ENCODE results near the gene GMPR2. TPM values are rescaled to one million over a fixed set of nuclear protein-coding genes. Genes with fewer than 3 reads are reported as not detected.

The GMPR2 gene
- total and polyA plus RNA-seq, 2 of the 4 experiments (the other 2 are of a cell fraction), result 63.7 to 92.5 TPM

- H4K5ac ChIP-seq (ENCODE audit: low read depth, low read length), result no peak overlapping the region
- no peak overlapping the region for H3K4ac ChIP-seq (ENCODE audit: low read depth, low read length)
- peaks cover 2% of the 10 kb centered on the region; the same call in 1 of the 2 replicates for H3K36me3 ChIP-seq (ENCODE audit: control insufficient read depth, insufficient read depth, low read length)
- H3K9me3 ChIP-seq (ENCODE audit: control insufficient read depth, insufficient read depth, low read length), result no peaks in the 10 kb centered on the region
- no peak overlapping the region for H4K91ac ChIP-seq (ENCODE audit: insufficient read depth, low read depth, low read length)
- no peaks in the 10 kb centered on the region for H3K27me3 ChIP-seq (ENCODE audit: control insufficient read depth, insufficient read depth, low read length)
- H2BK15ac ChIP-seq (ENCODE audit: low read depth, low read length), result no peak overlapping the region
- no peak overlapping the region for H3K18ac ChIP-seq (ENCODE audit: low read depth, low read length)
- no peak overlapping the region for H3K23ac ChIP-seq (ENCODE audit: low read depth, low read length)
- peaks cover 22% of the 10 kb centered on the region for H3K4me1 ChIP-seq (ENCODE audit: control insufficient read depth, insufficient read depth, low read length)
- no peak overlapping the region for H2BK20ac ChIP-seq (ENCODE audit: low read depth, low read length)
- in situ Hi-C loops (cut with MboI; ENCODE audit: low sequenced_read_pairs), result no loop called here
- ChIA-PET CTCF (no interaction called here), POLR2A (ENCODE audit: unreplicated experiment) (no interaction called here)
- TF ChIP-seq USF2 (IDR thresholded peaks at IDR 0.05; ENCODE audit: low read depth, low read length) (no peak), RCOR1 (IDR thresholded peaks at IDR 0.05; ENCODE audit: insufficient replicate concordance, low read length) (no peak), CTCF (conservative IDR thresholded peaks at IDR 0.05; ENCODE audit: low read depth, low read length) (no peak)
- WGBS, 2 experiments (ENCODE audit: extremely low coverage in 2 of 2, insufficient read length in 1 of 2), result 80% methylated on average over 3 of the region's 8 CpGs; no CpG with 5 or more reads in 1 of the 2 experiments
- no peak overlapping the region for H3K14ac ChIP-seq (replicated peaks; ENCODE audit: low read depth, low read length)
- H3K56ac ChIP-seq (ENCODE audit: extremely low read depth, insufficient read depth, low read length), result no peak overlapping the region
- H3K9ac ChIP-seq (ENCODE audit: low read depth, low read length), result no peak overlapping the region
- H2BK5ac ChIP-seq (ENCODE audit: low read depth, low read length, poor library complexity, severe bottlenecking), result no peak overlapping the region
- H3K4me3 ChIP-seq (ENCODE audit: insufficient read depth, low read depth, low read length), result no peak overlapping the region
- BruUV-seq (replicated peaks), result no TSS peak
- no peak overlapping the region for H3K27ac ChIP-seq (ENCODE audit: insufficient read depth, low read length)
- H3K4me2 ChIP-seq (ENCODE audit: low read depth, low read length), result no peak overlapping the region
- no peak overlapping the region for H4K8ac ChIP-seq (ENCODE audit: low read depth in 2 of 2, low read length in 2 of 2)
- no peak overlapping the region for H2AK9ac ChIP-seq (replicated peaks; ENCODE audit: low read depth, low read length, poor library complexity)
- H3K9me1 ChIP-seq (ENCODE audit: insufficient read depth, low read length), result peaks cover 38% of the 10 kb centered on the region
- H2AK5ac ChIP-seq (ENCODE audit: low read depth, low read length), result no peak overlapping the region
- no peaks in the 10 kb centered on the region for H4K20me1 ChIP-seq (ENCODE audit: insufficient read depth, low read length)
- ATAC-seq (ENCODE audit: low read depth) (no peak), DNase-seq (no peak)
- intact Hi-C loops (cut with micrococcal nuclease), result no loop called here
- peaks cover 0 to 2% of the 10 kb centered on the region in 2 experiments; a peak in 1 of 4 replicates for H3K79me1 ChIP-seq (ENCODE audit: low read depth in 1 of 2, low read length in 2 of 2)
- H2BK120ac ChIP-seq (ENCODE audit: low read depth, low read length), result no peak overlapping the region
- dilution Hi-C loops (cut with HindIII; ENCODE audit: low sequenced_read_pairs, unreplicated experiment), result no loop called here
- no peak overlapping the region for H2AFZ ChIP-seq (replicated peaks; ENCODE audit: low read length, poor library complexity)
Measured at GRCh38 chr14:24255438-24255837, 22.7 kb downstream of the GMPR2 start.

All from IMR-90 (cell line).